Bone marrow (tissue), 2 donors: Measurements from ENCODE around the gene PTPRK.

Experiments
- DNase-seq, 2 donors: peaks; one replicate each; lab custom pipeline; 2025; lab: John Stamatoyannopoulos, UW

The PTPRK gene

DNA sequence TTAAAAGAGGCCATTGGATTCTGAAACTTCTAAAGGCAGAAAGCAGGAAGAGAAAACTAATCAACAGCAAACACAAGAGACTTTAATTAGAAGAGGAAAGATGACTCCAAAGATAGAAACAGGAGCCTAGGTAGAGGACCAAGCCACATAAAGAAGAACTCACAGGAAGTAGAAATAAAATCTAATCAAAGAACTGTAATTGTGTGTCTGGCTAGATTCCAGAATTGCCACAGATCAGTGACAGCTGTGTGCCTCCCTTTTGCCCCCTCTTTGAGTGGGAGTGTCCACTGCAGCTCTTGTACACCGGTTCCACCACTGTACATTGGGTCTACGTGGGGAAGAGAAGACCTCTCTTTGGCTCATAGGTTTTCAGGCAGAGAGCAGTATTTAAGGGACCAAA, 597.3 kb downstream of the PTPRK start:
- no peak for DNase-seq

DNA sequence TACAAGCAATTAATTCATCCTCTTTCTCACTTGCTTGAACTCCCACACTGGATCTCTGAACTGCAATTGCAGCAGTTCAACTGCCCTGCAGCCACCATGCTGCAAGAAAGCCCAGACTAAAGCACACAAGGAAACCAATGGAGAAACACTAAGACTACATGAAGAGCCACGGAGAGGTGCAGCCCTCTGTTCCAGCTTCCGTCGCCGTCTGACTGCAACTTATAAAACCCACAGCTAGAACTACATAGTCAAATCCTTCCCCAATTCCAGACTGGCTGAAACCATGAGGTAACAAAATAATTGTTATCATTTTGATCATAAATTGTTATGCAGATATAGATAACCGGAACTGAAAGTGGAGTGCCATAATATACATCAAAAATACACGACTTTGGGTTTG, 598.4 kb downstream of the PTPRK start:
- no peak for DNase-seq

DNA sequence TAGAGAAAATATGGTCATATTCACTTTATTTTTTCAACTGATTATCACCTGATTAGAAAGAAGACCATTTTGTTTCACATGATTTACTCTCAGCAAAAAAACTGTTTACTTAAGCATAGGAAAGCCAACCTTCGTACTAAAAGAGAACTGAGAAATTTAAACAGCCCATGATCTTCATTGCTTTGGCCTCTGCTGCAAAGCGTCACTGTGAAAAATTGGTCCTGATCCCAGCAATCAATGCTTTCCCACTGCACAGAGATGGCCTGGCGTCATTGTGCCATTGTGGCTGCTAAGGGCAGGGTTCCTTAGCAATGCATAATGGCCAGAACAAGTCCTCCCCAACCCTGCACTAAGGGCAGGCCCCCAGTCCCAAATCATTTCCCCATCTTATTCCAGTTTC, 599.6 kb downstream of the PTPRK start:
- no peak for DNase-seq
